Neural cell (in vitro differentiated cells): Measurements from ENCODE around the gene TGFA. TPM values are rescaled to one million over a fixed set of nuclear protein-coding genes. Genes with fewer than 3 reads are reported as not detected.
A peak's percentile ranks its signal among the peaks of the same experiment; 100 is the strongest.

ENCODE experiments used
- H2AFZ ChIP-seq: fragments of 200-600, 300-800 bp; sonication (generic), shearing (Covaris generic); 2 replicates; pipeline ENCODE4 v1.6.0; 2014; ENCODE audit warnings: low read depth, mild to moderate bottlenecking, antibody characterized with exemption, low read length, moderate library complexity
- H3F3A ChIP-seq: fragments of 200-600 bp; shearing (Covaris generic); 2 replicates; pipeline ENCODE4 v1.6.1; 2016; ENCODE audit warnings: mild to moderate bottlenecking, moderate library complexity, mixed read lengths, antibody characterized with exemption, low read length; ENCODE audit not compliant: insufficient read depth, poor library complexity, severe bottlenecking
- H3K27ac ChIP-seq: fragments of 200-600, 300-800 bp; sonication (generic), shearing (Covaris generic); 2 replicates; pipeline ENCODE4 v1.5.1; 2014; ENCODE audit warnings: mild to moderate bottlenecking, low read length, moderate library complexity
- H3K27me3 ChIP-seq: fragments of 300-800, 200-600 bp; sonication (generic), shearing (Covaris generic); 2 replicates; pipeline ENCODE4 v1.6.0; 2014; ENCODE audit warnings: mild to moderate bottlenecking, low read depth, low read length, moderate library complexity; ENCODE audit not compliant: insufficient read depth
- H3K36me3 ChIP-seq: fragments of 300-800, 200-600 bp; sonication (generic), shearing (Covaris generic); 2 replicates; pipeline ENCODE4 v1.5.1; 2014; ENCODE audit warnings: mild to moderate bottlenecking, antibody characterized with exemption, low read length, moderate library complexity; ENCODE audit not compliant: insufficient read depth
- H3K4me2 ChIP-seq: fragments of 300-800, 200-600 bp; sonication (generic), shearing (Covaris generic); 2 replicates; pipeline ENCODE4 v1.6.0; 2014; ENCODE audit warnings: mild to moderate bottlenecking, low read length
- H3K4me3 ChIP-seq: fragments of 300-800, 200-600 bp; sonication (generic), shearing (Covaris generic); 2 replicates; pipeline ENCODE4 v1.5.1; 2014; ENCODE audit warnings: mild to moderate bottlenecking, low read length, moderate library complexity
- H3K79me2 ChIP-seq: fragments of 200-600 bp; shearing (Covaris generic); replicated peaks from 2 replicates; pipeline ENCODE4 v1.6.0; 2014; ENCODE audit warnings: mild to moderate bottlenecking, low read length, moderate library complexity; ENCODE audit not compliant: insufficient read depth
- H3K9ac ChIP-seq: fragments of 300-800, 200-600 bp; sonication (generic), shearing (Covaris generic); 2 replicates; pipeline ENCODE4 v1.6.1; 2016; ENCODE audit warnings: mild to moderate bottlenecking, low read length, mixed read lengths
- H3K9me2 ChIP-seq: fragments of 200-600 bp; shearing (Covaris generic); 2 replicates; pipeline ENCODE4 v1.6.1; 2016; ENCODE audit warnings: mild to moderate bottlenecking, low read length, mixed read lengths; ENCODE audit not compliant: insufficient read depth
- H3K9me3 ChIP-seq: fragments of 200-600, 300-800 bp; sonication (generic), shearing (Covaris generic); 2 replicates; pipeline ENCODE4 v1.6.1; 2016; ENCODE audit warnings: mild to moderate bottlenecking, mixed run types, low read length, moderate library complexity, mixed read lengths
- H4K20me1 ChIP-seq: fragments of 200-600 bp; shearing (Covaris generic); 2 replicates; pipeline ENCODE4 v1.6.1; 2016; ENCODE audit warnings: mild to moderate bottlenecking, mixed run types; ENCODE audit not compliant: insufficient read depth
- CTCF ChIP-seq: fragments of 450-650 bp; IDR thresholded peaks from 2 replicates; pipeline ENCODE4 v1.5.1; 2014; ENCODE audit warnings: antibody characterized with exemption, mild to moderate bottlenecking, moderate library complexity; ENCODE audit not compliant: poor library complexity, severe bottlenecking
- EP300 ChIP-seq: fragments of 450-650 bp; conservative IDR thresholded peaks from 2 replicates; pipeline ENCODE4 v1.6.1; 2014; ENCODE audit warnings: antibody characterized with exemption, mild to moderate bottlenecking, moderate library complexity; ENCODE audit not compliant: poor library complexity, severe bottlenecking
- EZH2 ChIP-seq: fragments of 200-600, 300-800 bp; shearing (Covaris generic), sonication (generic); IDR thresholded peaks from 2 replicates; pipeline ENCODE4 v1.6.1; 2014; ENCODE audit warnings: antibody characterized with exemption, low read length, borderline replicate concordance, mild to moderate bottlenecking; ENCODE audit not compliant: insufficient read depth, poor library complexity, severe bottlenecking
- MXI1 ChIP-seq: fragments of 450-650 bp; conservative IDR thresholded peaks from 2 replicates; pipeline ENCODE4 v1.6.1; 2014; ENCODE audit warnings: antibody characterized with exemption, mild to moderate bottlenecking; ENCODE audit not compliant: poor library complexity, severe bottlenecking
- POLR2AphosphoS5 ChIP-seq: IDR thresholded peaks from 2 replicates; pipeline ENCODE4 v1.6.1; 2012
- RAD21 ChIP-seq: fragments of 450-650 bp; conservative IDR thresholded peaks from 2 replicates; pipeline ENCODE4 v1.6.1; 2014; ENCODE audit warnings: antibody characterized with exemption, mild to moderate bottlenecking, moderate library complexity
- REST ChIP-seq: IDR thresholded peaks from 2 replicates; pipeline ENCODE4 v1.6.1; 2012; ENCODE audit warnings: borderline replicate concordance
- SMC3 ChIP-seq: fragments of 450-650 bp; conservative IDR thresholded peaks from 2 replicates; pipeline ENCODE4 v1.6.1; 2014; ENCODE audit warnings: antibody characterized with exemption, mild to moderate bottlenecking, moderate library complexity; ENCODE audit not compliant: poor library complexity
- TAF1 ChIP-seq: IDR thresholded peaks from 2 replicates; pipeline ENCODE4 v1.6.1; 2012; ENCODE audit warnings: low read depth
- polyA minus RNA-seq: library from RNA; depleted of rRNA, polyadenylated mRNA; stranded (reverse); fragments of >200 nt; gene quantifications from 2 replicates; pipeline ENCODE4 v1.2.3, GENCODE V29; 2014
- polyA plus RNA-seq: library from polyadenylated mRNA; depleted of rRNA; stranded (reverse); fragments of >200 nt; gene quantifications from 2 replicates; pipeline ENCODE4 v1.2.3, GENCODE V29; 2014

TGFA gene
- polyA plus RNA-seq (0.85 and 0.92 TPM in 2 replicates), polyA minus RNA-seq (0.73 and 0.81 TPM in 2 replicates)

GRCh38 chr2:70553584-70554337, at the start of gene TGFA:
Gene TGFA (minus strand): TSS chr2:70553826. CDS start chr2:70553767, 59 bp downstream.
- Histone ChIP-seq H3K9me2 (no peaks in the 10 kb centered on the region), H3K79me2 (no peaks in the 10 kb centered on the region), H3F3A (no peaks in the 10 kb centered on the region), H2AFZ (peak within 1 kb of the TSS; percentile 56), H3K9me3 (no peaks in the 10 kb centered on the region), H3K4me2 (peak within 1 kb of the TSS; percentile 78), H3K36me3 (no peaks in the 10 kb centered on the region), H3K4me3 (peak within 1 kb of the TSS; percentile 88), H3K27me3 (peaks cover 58% of the 10 kb centered on the region), H3K9ac (peak within 1 kb of the TSS; percentile 55), H3K27ac (no peak within 1 kb of the TSS), H4K20me1 (no peaks in the 10 kb centered on the region)
- TF ChIP-seq RAD21 (peak; percentile 55), POLR2AphosphoS5 (no peak), EP300 (no peak), CTCF (peak; percentile 86), TAF1 (peak; percentile 7), SMC3 (peak; percentile 50), EZH2 (no peak)

GRCh38 chr2:70603066-70603465, 49.4 kb upstream of the TGFA start:
- Histone ChIP-seq H3K9me2 (no peaks in the 10 kb centered on the region), H3K4me2 (no peak overlapping the region), H3K79me2 (no peaks in the 10 kb centered on the region), H3K27me3 (no peaks in the 10 kb centered on the region), H3F3A (no peaks in the 10 kb centered on the region), H3K9ac (no peak overlapping the region), H2AFZ (no peak overlapping the region), H3K27ac (no peak overlapping the region), H3K4me3 (no peak overlapping the region), H3K36me3 (no peaks in the 10 kb centered on the region), H3K9me3 (peaks cover 2% of the 10 kb centered on the region), H4K20me1 (no peaks in the 10 kb centered on the region)
- no peak for TF ChIP-seq RAD21
- no peak for TF ChIP-seq SMC3
- no peak for TF ChIP-seq POLR2AphosphoS5
- no peak for TF ChIP-seq EP300
- TF ChIP-seq MXI1 = no peak
- TF ChIP-seq CTCF = no peak

- Histone ChIP-seq H3F3A (no peaks in the 10 kb centered on the region), H3K4me3 (no peak overlapping the region), H3K36me3 (no peaks in the 10 kb centered on the region), H3K9ac (no peak overlapping the region), H3K4me2 (no peak overlapping the region), H3K9me3 (peaks cover 4% of the 10 kb centered on the region), H3K9me2 (no peaks in the 10 kb centered on the region), H3K79me2 (no peaks in the 10 kb centered on the region), H3K27ac (no peak overlapping the region), H4K20me1 (no peaks in the 10 kb centered on the region), H3K27me3 (no peaks in the 10 kb centered on the region), H2AFZ (no peak overlapping the region)
- TF ChIP-seq TAF1 (no peak), MXI1 (no peak), SMC3 (no peak), CTCF (no peak), REST (no peak), EP300 (no peak), EZH2 (no peak), POLR2AphosphoS5 (no peak), RAD21 (no peak)
Measured at GRCh38 chr2:70598197-70598596, 44.6 kb upstream of the TGFA start.
